Posterior vena cava (tissue), 2 donors: ENCODE results near the gene PPARD. TPM values are rescaled to one million over a fixed set of nuclear protein-coding genes. Genes with fewer than 3 reads are reported as not detected.
"Not testable (repeated sequence)": the region's sequence is repeated elsewhere in the genome, so short reads cannot be mapped to it uniquely, and the experiment has no call there.

Experiments
- DNase-seq: peaks from one replicate; pipeline ENCODE4 v3.0.0-alpha.2; 2020; ENCODE audit warnings: low spot score
- intact Hi-C, 2 donors: fragments of 100-400 bp; cut with DNase I; formaldehyde crosslinking; loops; one replicate each; pipeline versions ENCODE4 v1.14.1 to v1.14.2; 2022 to 2023
- total RNA-seq, 2 donors: library from RNA; stranded (reverse); fragmentation: NEBNext Ultra II Directional; extraction: Animal tissue kit (Norgen Biotek cat#: 25700); gene quantifications; one replicate each; pipeline ENCODE4 v1.2.1, GENCODE V29; 2021
- donor health status: DM: yes; HTN: yes; CAD: no.
- donor health status: DM: yes; HTN: yes; CAD: no.

The PPARD gene
- total RNA-seq, 2 donors from 2014 or later = 16.3 to 19.8 TPM

GRCh38 chr6:35370124-35370741 is 27.9 kb downstream of the PPARD start:
- DNase-seq = peak; percentile 96
- intact Hi-C loops = no loop called here

- DNase-seq = no peak
- intact Hi-C loops = no loop called here
Measured at GRCh38 chr6:35370785-35371493, 28.6 kb downstream of the PPARD start.

DNA sequence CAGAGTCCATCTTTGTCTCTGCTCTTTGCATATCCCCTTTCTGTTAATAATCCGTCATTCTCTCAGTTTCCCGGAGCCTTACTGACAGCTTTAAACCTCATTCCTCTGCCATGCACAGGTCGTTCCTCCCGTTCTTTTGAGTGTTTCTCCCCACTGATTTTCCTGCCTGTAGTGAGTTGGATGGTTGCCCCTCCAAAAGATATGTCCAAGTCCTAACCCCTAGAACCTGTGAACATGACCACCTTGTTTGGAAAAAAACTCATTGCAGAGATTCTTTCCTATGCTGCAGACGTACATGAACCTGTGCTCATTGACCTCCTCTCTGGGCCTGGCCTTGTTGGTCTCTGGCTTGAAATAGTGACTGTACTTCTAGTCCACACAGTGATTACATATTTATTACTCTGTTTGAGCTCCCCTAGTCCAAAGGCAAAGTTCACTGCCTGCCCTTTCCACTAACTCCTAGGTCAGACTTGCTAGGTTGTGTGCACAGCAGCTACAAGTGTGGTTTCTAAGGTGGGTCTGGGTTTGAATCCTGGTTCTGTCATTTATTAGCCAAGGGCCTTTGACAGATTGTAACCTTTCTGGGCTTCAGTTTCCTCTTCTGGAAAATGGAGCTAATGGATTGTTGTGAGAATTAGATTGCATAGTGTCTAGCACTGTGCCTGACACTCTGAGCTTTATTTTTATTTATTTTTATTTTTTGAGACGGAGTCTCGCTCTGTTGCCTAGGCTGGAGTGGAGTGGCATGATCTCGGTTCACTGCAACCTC is 29.3 kb downstream of the PPARD start:
- no peak for DNase-seq
- intact Hi-C loops = no loop called here

DNA sequence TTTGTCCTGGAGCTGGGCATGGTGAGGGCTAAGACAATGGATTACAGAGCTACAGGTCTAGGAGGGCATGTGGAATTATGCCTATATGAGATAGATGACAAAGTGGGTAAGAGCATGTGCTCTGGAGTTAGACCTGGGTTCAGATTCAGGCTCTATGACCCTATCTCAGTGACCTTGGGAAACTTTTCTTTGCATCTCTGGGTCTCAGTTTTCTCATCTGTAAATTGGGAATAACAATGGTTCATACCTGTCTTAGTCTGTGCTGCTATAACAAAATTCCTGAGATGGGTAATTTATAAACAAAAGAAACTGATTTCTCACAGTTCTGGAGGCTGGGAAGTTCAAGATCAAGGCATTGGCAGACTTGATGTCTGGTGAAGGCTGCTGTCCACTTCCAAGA is 30.3 kb downstream of the PPARD start:
- intact Hi-C loops = no loop called here
- no peak for DNase-seq

- intact Hi-C loops = no loop called here
Measured at GRCh38 chr6:35376281-35376680, 33.9 kb downstream of the PPARD start.

GRCh38 chr6:35377002-35377401 is 34.6 kb downstream of the PPARD start:
- no peak for DNase-seq
- intact Hi-C loops = no loop called here

More at GRCh38 chr6:35376281-35376680, 33.9 kb downstream of the PPARD start:
- no peak for DNase-seq

DNA sequence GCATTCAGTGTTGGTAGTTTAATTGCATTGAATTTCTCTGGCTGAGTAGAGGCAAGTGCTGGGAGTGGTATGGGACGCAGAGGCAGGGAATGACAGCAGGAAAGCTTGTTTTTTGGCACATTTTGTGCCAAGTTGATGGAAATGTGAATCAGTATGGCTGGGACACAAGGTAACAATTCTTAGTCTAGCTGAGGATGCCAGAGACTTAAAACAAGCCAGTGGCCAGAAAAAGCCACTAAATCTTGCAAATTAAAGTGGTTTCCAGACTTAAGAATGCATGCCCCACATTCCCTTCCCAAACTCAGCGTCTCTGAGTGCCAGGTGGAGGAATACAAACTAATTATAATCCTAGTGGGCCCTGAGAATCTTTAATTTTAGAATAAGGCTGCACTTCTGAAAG is 35.9 kb downstream of the PPARD start:
- intact Hi-C loops = no loop called here
- no peak for DNase-seq

GRCh38 chr6:35381132-35381531 is 38.8 kb downstream of the PPARD start:
- no peak for DNase-seq
- intact Hi-C loops = loop anchor here in 1 of 2 donors (2.0 to 5.0 kb wide), 2 partner anchors 70 to 824 kb away; partner anchors contain the start of gene SPDEF

GRCh38 chr6:35382015-35382414 is 39.7 kb downstream of the PPARD start:
- intact Hi-C loops = loop anchor here in 1 of 2 donors (5.0 kb wide), 1 partner anchor 825 kb away; the partner anchor contains the start of gene SPDEF

GRCh38 chr6:35385457-35386202 is 43.3 kb downstream of the PPARD start:
- intact Hi-C loops = no loop called here
- no peak for DNase-seq

More at GRCh38 chr6:35382015-35382414, 39.7 kb downstream of the PPARD start:
- DNase-seq = no peak

- no peak for DNase-seq
- intact Hi-C loops = no loop called here
Measured at GRCh38 chr6:35386989-35387388, 44.6 kb downstream of the PPARD start.

DNA sequence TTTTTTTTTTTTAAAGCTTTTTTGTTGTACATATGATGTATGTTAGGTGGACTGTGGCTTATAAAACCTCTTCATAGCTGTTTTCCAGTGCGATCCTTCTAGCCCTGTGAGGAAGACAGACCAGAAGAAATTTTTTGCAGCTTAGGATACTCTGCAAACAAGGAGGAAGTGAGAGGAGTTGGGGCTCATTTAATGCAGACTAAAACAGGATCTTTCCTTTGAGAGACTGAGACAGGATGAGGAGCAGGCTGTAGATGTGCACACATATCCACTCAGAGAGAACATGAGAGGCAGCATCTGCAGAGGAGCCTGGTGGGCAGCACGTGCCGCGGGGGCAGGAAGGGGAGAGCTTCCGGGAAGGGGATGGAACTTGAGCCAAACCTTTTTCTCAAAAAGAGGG is 45.7 kb downstream of the PPARD start:
- intact Hi-C loops = no loop called here
- DNase-seq = no peak

GRCh38 chr6:35388772-35389352 is 46.5 kb downstream of the PPARD start:
- intact Hi-C loops = no loop called here
- peak; percentile 55 for DNase-seq

GRCh38 chr6:35389386-35389785 is 47.0 kb downstream of the PPARD start:
- DNase-seq, intact Hi-C loops: not testable (repeated sequence)

GRCh38 chr6:35391240-35391968 is 49.0 kb downstream of the PPARD start:
- no peak for DNase-seq
- intact Hi-C loops = no loop called here

GRCh38 chr6:35392111-35392702 is 49.8 kb downstream of the PPARD start:
- intact Hi-C loops = no loop called here
- DNase-seq = peak; percentile 80

GRCh38 chr6:35392773-35393672 is 50.7 kb downstream of the PPARD start:
- DNase-seq = peak; percentile 55
- intact Hi-C loops = no loop called here
